Fibroblast of pulmonary artery (primary cell): Measurements from ENCODE around the gene RHOXF2.
A peak's percentile ranks its signal among the peaks of the same experiment; 100 is the strongest.
"Not testable (repeated sequence)": the region's sequence is repeated elsewhere in the genome, so short reads cannot be mapped to it uniquely, and the experiment has no call there.

Source experiments
- DNase-seq: peaks from one replicate; pipeline ENCODE4 v3.0.0-alpha.2; 2010; ENCODE audit warnings: low read depth
- H3K4me3 ChIP-seq: replicated peaks from 2 replicates; pipeline ENCODE4 v1.5.1; 2011; ENCODE audit warnings: low read depth, mild to moderate bottlenecking, control low read depth, low read length, moderate library complexity
- TF ChIP-seq, protein P1 (sequence below): IDR thresholded peaks from 2 replicates; pipeline ENCODE4 v1.5.1; 2011; ENCODE audit warnings: mild to moderate bottlenecking, control low read depth, low read length, inconsistent platforms; ENCODE audit errors: missing control alignments

RHOXF2 gene

GRCh38 chrX:120195786-120196185 is 37.4 kb downstream of the RHOXF2 start:
- not testable (repeated sequence) for H3K4me3 ChIP-seq, DNase-seq

DNA sequence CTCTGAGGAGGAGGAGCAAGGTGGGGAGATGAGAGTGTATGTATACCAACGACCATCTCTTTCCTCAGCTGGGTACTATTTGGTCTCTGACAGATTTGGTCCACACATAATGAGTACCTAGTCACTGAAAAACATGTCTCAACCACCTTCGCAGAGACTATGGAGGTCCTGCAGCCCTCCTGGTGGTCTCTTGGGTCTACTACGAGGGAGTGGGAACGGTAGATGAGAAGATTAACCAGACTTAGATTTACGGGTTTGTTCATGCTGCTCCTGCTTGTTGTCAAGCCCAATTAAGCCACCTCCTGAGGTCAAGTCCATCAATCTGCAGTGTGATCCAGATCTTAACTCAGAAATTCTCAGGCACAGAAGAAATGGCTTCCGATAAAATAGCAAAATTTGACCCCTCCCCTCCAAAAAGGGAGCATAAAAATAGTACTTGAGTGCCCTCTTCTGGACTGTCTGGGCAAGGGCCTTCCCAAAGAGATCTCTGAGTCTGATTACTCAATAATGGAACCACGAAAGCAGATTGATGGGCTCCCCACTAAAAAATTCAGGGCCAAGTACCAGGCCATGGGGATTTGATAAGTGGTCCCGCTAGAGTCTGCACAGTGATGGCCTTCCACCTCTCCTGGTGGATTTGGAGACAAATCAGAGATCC is 38.3 kb downstream of the RHOXF2 start:
- not testable (repeated sequence) for DNase-seq, H3K4me3 ChIP-seq

DNA sequence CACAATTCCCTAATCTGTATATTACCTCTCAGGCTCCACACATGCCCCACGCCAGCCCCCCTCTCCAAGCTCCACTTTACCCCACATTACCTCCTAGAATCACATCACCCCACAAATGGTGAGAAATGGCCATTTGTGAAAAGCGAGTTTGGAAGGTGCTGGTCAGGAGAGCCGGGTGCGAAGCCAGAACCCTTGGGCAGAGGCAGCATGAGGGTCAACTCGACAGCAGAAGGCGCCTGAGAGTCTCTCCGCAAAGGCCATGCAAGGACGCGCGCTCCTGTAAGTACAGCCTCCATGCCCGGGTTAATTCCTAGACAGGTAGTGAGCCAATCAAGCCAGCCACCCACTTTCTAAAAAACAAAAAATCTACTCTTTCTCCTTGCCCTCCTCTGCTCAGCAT is 42.4 kb downstream of the RHOXF2 start:
- no peak for DNase-seq
- TF ChIP-seq, protein P1, sequence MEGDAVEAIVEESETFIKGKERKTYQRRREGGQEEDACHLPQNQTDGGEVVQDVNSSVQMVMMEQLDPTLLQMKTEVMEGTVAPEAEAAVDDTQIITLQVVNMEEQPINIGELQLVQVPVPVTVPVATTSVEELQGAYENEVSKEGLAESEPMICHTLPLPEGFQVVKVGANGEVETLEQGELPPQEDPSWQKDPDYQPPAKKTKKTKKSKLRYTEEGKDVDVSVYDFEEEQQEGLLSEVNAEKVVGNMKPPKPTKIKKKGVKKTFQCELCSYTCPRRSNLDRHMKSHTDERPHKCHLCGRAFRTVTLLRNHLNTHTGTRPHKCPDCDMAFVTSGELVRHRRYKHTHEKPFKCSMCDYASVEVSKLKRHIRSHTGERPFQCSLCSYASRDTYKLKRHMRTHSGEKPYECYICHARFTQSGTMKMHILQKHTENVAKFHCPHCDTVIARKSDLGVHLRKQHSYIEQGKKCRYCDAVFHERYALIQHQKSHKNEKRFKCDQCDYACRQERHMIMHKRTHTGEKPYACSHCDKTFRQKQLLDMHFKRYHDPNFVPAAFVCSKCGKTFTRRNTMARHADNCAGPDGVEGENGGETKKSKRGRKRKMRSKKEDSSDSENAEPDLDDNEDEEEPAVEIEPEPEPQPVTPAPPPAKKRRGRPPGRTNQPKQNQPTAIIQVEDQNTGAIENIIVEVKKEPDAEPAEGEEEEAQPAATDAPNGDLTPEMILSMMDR = no peak
- H3K4me3 ChIP-seq = no peak overlapping the region

- no peak for DNase-seq
- TF ChIP-seq, protein P1 = no peak
Observed at GRCh38 chrX:120205816-120206753, 47.7 kb downstream of the RHOXF2 start.

GRCh38 chrX:120207009-120207605 is 48.7 kb downstream of the RHOXF2 start:
- no peak overlapping the region for H3K4me3 ChIP-seq
- no peak for DNase-seq
- TF ChIP-seq, protein P1 = no peak

More at GRCh38 chrX:120205816-120206753, 47.7 kb downstream of the RHOXF2 start:
- H3K4me3 ChIP-seq = no peak overlapping the region

GRCh38 chrX:120213438-120214265 is 55.2 kb downstream of the RHOXF2 start:
- DNase-seq = peak; percentile 67
- TF ChIP-seq, protein P1 = peak; percentile 78
- no peak overlapping the region for H3K4me3 ChIP-seq
